ENCODE measurements around the gene WAC.

Gene WAC

GRCh38 chr10:28545967-28546644 is 13.2 kb downstream of the WAC start:
- Histone ChIP-seq H3K27me3 (ENCODE audit: control insufficient read depth in 5 of 5, insufficient read depth in 4 of 5, low read length in 5 of 5) (no peaks in the 10 kb centered on the region), H3K9me3 (ENCODE audit: control insufficient read depth in 5 of 5, low read length in 5 of 5) (no peaks in the 10 kb centered on the region), H3K4me3 (ENCODE audit: low read depth in 1 of 5, low read length in 5 of 5) (no peak overlapping the region), H3K27ac (ENCODE audit: low read depth, low read length) (no peak overlapping the region), H3K36me3 (ENCODE audit: control insufficient read depth in 5 of 5, insufficient read depth in 5 of 5, low read length in 5 of 5) (peaks cover 18 to 40% (median 24%) of the 10 kb centered on the region in 5 donors), H3K9ac (ENCODE audit: low read length in 5 of 5) (peak overlapping the region in 1 of 5 donors; percentile 25), H3K4me1 (ENCODE audit: control insufficient read depth in 5 of 5, insufficient read depth in 5 of 5, low read length in 5 of 5) (peaks cover 0 to 17% (median 8%) of the 10 kb centered on the region in 5 donors)

GRCh38 chr10:28548781-28549498 is 16.0 kb downstream of the WAC start:
- H3K36me3 ChIP-seq (ENCODE audit: control insufficient read depth in 5 of 5, insufficient read depth in 5 of 5, low read length in 5 of 5): peaks cover 9 to 34% (median 13%) of the 10 kb centered on the region in 5 donors
- H3K4me3 ChIP-seq (ENCODE audit: low read depth in 1 of 5, low read length in 5 of 5): no peak overlapping the region
- no peak overlapping the region for H3K27ac ChIP-seq (ENCODE audit: low read depth, low read length)
- H3K9me3 ChIP-seq (ENCODE audit: control insufficient read depth in 5 of 5, low read length in 5 of 5): no peaks in the 10 kb centered on the region
- H3K4me1 ChIP-seq (ENCODE audit: control insufficient read depth in 5 of 5, insufficient read depth in 5 of 5, low read length in 5 of 5): peaks cover 0 to 26% (median 12%) of the 10 kb centered on the region in 5 donors
- no peaks in the 10 kb centered on the region for H3K27me3 ChIP-seq (ENCODE audit: control insufficient read depth in 5 of 5, insufficient read depth in 4 of 5, low read length in 5 of 5)
- no peak overlapping the region for H3K9ac ChIP-seq (ENCODE audit: low read length in 5 of 5)

- H3K9me3 ChIP-seq (ENCODE audit: control insufficient read depth in 5 of 5, low read length in 5 of 5): no peaks in the 10 kb centered on the region
- H3K27me3 ChIP-seq (ENCODE audit: control insufficient read depth in 5 of 5, insufficient read depth in 4 of 5, low read length in 5 of 5): no peaks in the 10 kb centered on the region
- H3K4me1 ChIP-seq (ENCODE audit: control insufficient read depth in 5 of 5, insufficient read depth in 5 of 5, low read length in 5 of 5): peaks cover 0 to 37% (median 12%) of the 10 kb centered on the region in 5 donors
- H3K36me3 ChIP-seq (ENCODE audit: control insufficient read depth in 5 of 5, insufficient read depth in 5 of 5, low read length in 5 of 5): peaks cover 7 to 35% (median 26%) of the 10 kb centered on the region in 5 donors
- no peak overlapping the region for H3K4me3 ChIP-seq (ENCODE audit: low read depth in 1 of 5, low read length in 5 of 5)
- no peak overlapping the region for H3K27ac ChIP-seq (ENCODE audit: low read depth, low read length)
- H3K9ac ChIP-seq (ENCODE audit: low read length in 5 of 5): peak overlapping the region in 3 of 5 donors; percentile 20 to 24 (median 23)
Measured at GRCh38 chr10:28551086-28551485, 18.2 kb downstream of the WAC start.

- H3K4me1 ChIP-seq (ENCODE audit: control insufficient read depth in 5 of 5, insufficient read depth in 5 of 5, low read length in 5 of 5): peaks cover 0 to 44% (median 11%) of the 10 kb centered on the region in 5 donors
Measured at GRCh38 chr10:28552775-28553174, 19.9 kb downstream of the WAC start.

GRCh38 chr10:28554009-28554408 is 21.1 kb downstream of the WAC start:
- peaks cover 0 to 44% (median 14%) of the 10 kb centered on the region in 5 donors for H3K4me1 ChIP-seq (ENCODE audit: control insufficient read depth in 5 of 5, insufficient read depth in 5 of 5, low read length in 5 of 5)
- no peak overlapping the region for H3K27ac ChIP-seq (ENCODE audit: low read depth, low read length)
- H3K27me3 ChIP-seq (ENCODE audit: control insufficient read depth in 5 of 5, insufficient read depth in 4 of 5, low read length in 5 of 5): no peaks in the 10 kb centered on the region

More at GRCh38 chr10:28552775-28553174, 19.9 kb downstream of the WAC start:
- Histone ChIP-seq H3K4me3 (ENCODE audit: low read depth in 1 of 5, low read length in 5 of 5) (no peak overlapping the region), H3K27me3 (ENCODE audit: control insufficient read depth in 5 of 5, insufficient read depth in 4 of 5, low read length in 5 of 5) (no peaks in the 10 kb centered on the region), H3K9me3 (ENCODE audit: control insufficient read depth in 5 of 5, low read length in 5 of 5) (no peaks in the 10 kb centered on the region), H3K9ac (ENCODE audit: low read length in 5 of 5) (no peak overlapping the region), H3K27ac (ENCODE audit: low read depth, low read length) (no peak overlapping the region), H3K36me3 (ENCODE audit: control insufficient read depth in 5 of 5, insufficient read depth in 5 of 5, low read length in 5 of 5) (peaks cover 7 to 35% (median 26%) of the 10 kb centered on the region in 5 donors)

GRCh38 chr10:28554952-28555351 is 22.0 kb downstream of the WAC start:
- Histone ChIP-seq H3K36me3 (ENCODE audit: control insufficient read depth in 5 of 5, insufficient read depth in 5 of 5, low read length in 5 of 5) (peaks cover 2 to 25% (median 16%) of the 10 kb centered on the region in 5 donors), H3K27ac (ENCODE audit: low read depth, low read length) (no peak overlapping the region), H3K9me3 (ENCODE audit: control insufficient read depth in 5 of 5, low read length in 5 of 5) (no peaks in the 10 kb centered on the region), H3K9ac (ENCODE audit: low read length in 5 of 5) (no peak overlapping the region), H3K4me1 (ENCODE audit: control insufficient read depth in 5 of 5, insufficient read depth in 5 of 5, low read length in 5 of 5) (peaks cover 0 to 53% (median 24%) of the 10 kb centered on the region in 5 donors), H3K27me3 (ENCODE audit: control insufficient read depth in 5 of 5, insufficient read depth in 4 of 5, low read length in 5 of 5) (no peaks in the 10 kb centered on the region), H3K4me3 (ENCODE audit: low read depth in 1 of 5, low read length in 5 of 5) (no peak overlapping the region)

More at GRCh38 chr10:28554009-28554408, 21.1 kb downstream of the WAC start:
- Histone ChIP-seq H3K36me3 (ENCODE audit: control insufficient read depth in 5 of 5, insufficient read depth in 5 of 5, low read length in 5 of 5) (peaks cover 7 to 33% (median 18%) of the 10 kb centered on the region in 5 donors), H3K4me3 (ENCODE audit: low read depth in 1 of 5, low read length in 5 of 5) (no peak overlapping the region), H3K9me3 (ENCODE audit: control insufficient read depth in 5 of 5, low read length in 5 of 5) (no peaks in the 10 kb centered on the region), H3K9ac (ENCODE audit: low read length in 5 of 5) (no peak overlapping the region)

GRCh38 chr10:28555358-28555757 is 22.4 kb downstream of the WAC start:
- peaks cover 0 to 25% (median 12%) of the 10 kb centered on the region in 5 donors for H3K36me3 ChIP-seq (ENCODE audit: control insufficient read depth in 5 of 5, insufficient read depth in 5 of 5, low read length in 5 of 5)
- no peaks in the 10 kb centered on the region for H3K9me3 ChIP-seq (ENCODE audit: control insufficient read depth in 5 of 5, low read length in 5 of 5)
- no peak overlapping the region for H3K4me3 ChIP-seq (ENCODE audit: low read depth in 1 of 5, low read length in 5 of 5)
- no peak overlapping the region for H3K9ac ChIP-seq (ENCODE audit: low read length in 5 of 5)
- H3K4me1 ChIP-seq (ENCODE audit: control insufficient read depth in 5 of 5, insufficient read depth in 5 of 5, low read length in 5 of 5): peaks cover 0 to 56% (median 26%) of the 10 kb centered on the region in 5 donors
- no peaks in the 10 kb centered on the region for H3K27me3 ChIP-seq (ENCODE audit: control insufficient read depth in 5 of 5, insufficient read depth in 4 of 5, low read length in 5 of 5)
- H3K27ac ChIP-seq (ENCODE audit: low read depth, low read length): no peak overlapping the region

GRCh38 chr10:28556142-28556541 is 23.2 kb downstream of the WAC start:
- H3K9me3 ChIP-seq (ENCODE audit: control insufficient read depth in 5 of 5, low read length in 5 of 5): no peaks in the 10 kb centered on the region
- no peak overlapping the region for H3K9ac ChIP-seq (ENCODE audit: low read length in 5 of 5)
- no peak overlapping the region for H3K27ac ChIP-seq (ENCODE audit: low read depth, low read length)
- no peaks in the 10 kb centered on the region for H3K27me3 ChIP-seq (ENCODE audit: control insufficient read depth in 5 of 5, insufficient read depth in 4 of 5, low read length in 5 of 5)
- peaks cover 4 to 27% (median 12%) of the 10 kb centered on the region in 5 donors for H3K36me3 ChIP-seq (ENCODE audit: control insufficient read depth in 5 of 5, insufficient read depth in 5 of 5, low read length in 5 of 5)
- peaks cover 0 to 50% (median 24%) of the 10 kb centered on the region in 5 donors for H3K4me1 ChIP-seq (ENCODE audit: control insufficient read depth in 5 of 5, insufficient read depth in 5 of 5, low read length in 5 of 5)
- H3K4me3 ChIP-seq (ENCODE audit: low read depth in 1 of 5, low read length in 5 of 5): no peak overlapping the region

GRCh38 chr10:28558186-28558585 is 25.3 kb downstream of the WAC start:
- H3K27me3 ChIP-seq (ENCODE audit: control insufficient read depth in 5 of 5, insufficient read depth in 4 of 5, low read length in 5 of 5): no peaks in the 10 kb centered on the region
- H3K9me3 ChIP-seq (ENCODE audit: control insufficient read depth in 5 of 5, low read length in 5 of 5): no peaks in the 10 kb centered on the region
- no peak overlapping the region for H3K4me3 ChIP-seq (ENCODE audit: low read depth in 1 of 5, low read length in 5 of 5)
- no peak overlapping the region for H3K9ac ChIP-seq (ENCODE audit: low read length in 5 of 5)
- H3K36me3 ChIP-seq (ENCODE audit: control insufficient read depth in 5 of 5, insufficient read depth in 5 of 5, low read length in 5 of 5): peaks cover 11 to 32% (median 12%) of the 10 kb centered on the region in 5 donors
- H3K4me1 ChIP-seq (ENCODE audit: control insufficient read depth in 5 of 5, insufficient read depth in 5 of 5, low read length in 5 of 5): peaks cover 0 to 41% (median 22%) of the 10 kb centered on the region in 5 donors
- no peak overlapping the region for H3K27ac ChIP-seq (ENCODE audit: low read depth, low read length)
